KOPT-K1 (cell line): Measurements from ENCODE around the gene TRIM16.
A peak's percentile ranks its signal among the peaks of the same experiment; 100 is the strongest.
"Not testable (repeated sequence)": the region's sequence is repeated elsewhere in the genome, so short reads cannot be mapped to it uniquely, and the experiment has no call there.

Source experiments
- H3K27ac ChIP-seq: fragments of 200-600 bp; sonication (generic); 2 replicates; pipeline ENCODE4 v1.5.1; 2016; ENCODE audit warnings: antibody characterized with exemption, mild to moderate bottlenecking, low read depth, low read length; ENCODE audit not compliant: poor library complexity, severe bottlenecking
- H3K36me3 ChIP-seq: fragments of 200-600 bp; sonication (generic); 2 replicates; pipeline ENCODE4 v1.5.1; 2017; ENCODE audit warnings: antibody characterized with exemption, mild to moderate bottlenecking, low read length, moderate library complexity; ENCODE audit not compliant: insufficient read depth
- H3K9me3 ChIP-seq: fragments of 200-600 bp; sonication (generic); 2 replicates; pipeline ENCODE4 v1.5.1; 2017; ENCODE audit warnings: antibody characterized with exemption, low read length, mild to moderate bottlenecking; ENCODE audit not compliant: insufficient read depth, poor library complexity, severe bottlenecking

Gene TRIM16

GRCh38 chr17:15669526-15669925, 14.6 kb downstream of the TRIM16 start:
- H3K27ac ChIP-seq, H3K9me3 ChIP-seq, H3K36me3 ChIP-seq: not testable (repeated sequence)

GRCh38 chr17:15663691-15664090, 20.4 kb downstream of the TRIM16 start:
- Histone ChIP-seq H3K27ac (no peak overlapping the region), H3K36me3 (peaks cover 34% of the 10 kb centered on the region), H3K9me3 (no peaks in the 10 kb centered on the region)

DNA sequence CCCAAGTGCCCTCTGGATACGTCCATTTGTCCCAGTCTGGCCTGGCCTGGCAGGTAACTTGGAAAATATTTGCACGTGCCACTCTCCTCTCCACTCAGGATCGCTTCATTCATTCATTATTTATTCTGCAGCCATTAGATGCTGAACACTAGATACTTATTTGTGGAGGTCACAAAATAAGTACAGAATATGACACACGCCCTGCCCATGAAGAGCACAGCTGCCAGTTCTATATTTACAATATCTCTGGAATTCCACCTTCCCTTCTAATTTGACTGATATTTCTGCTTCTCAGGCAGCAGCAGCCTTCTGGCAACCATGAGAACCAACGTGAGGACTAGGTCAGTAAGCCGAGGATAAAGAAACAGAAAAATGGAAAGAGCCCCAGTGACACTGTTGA, 20.9 kb downstream of the TRIM16 start:
- H3K27ac ChIP-seq: no peak overlapping the region
- H3K36me3 ChIP-seq: peaks cover 31% of the 10 kb centered on the region
- no peaks in the 10 kb centered on the region for H3K9me3 ChIP-seq

DNA sequence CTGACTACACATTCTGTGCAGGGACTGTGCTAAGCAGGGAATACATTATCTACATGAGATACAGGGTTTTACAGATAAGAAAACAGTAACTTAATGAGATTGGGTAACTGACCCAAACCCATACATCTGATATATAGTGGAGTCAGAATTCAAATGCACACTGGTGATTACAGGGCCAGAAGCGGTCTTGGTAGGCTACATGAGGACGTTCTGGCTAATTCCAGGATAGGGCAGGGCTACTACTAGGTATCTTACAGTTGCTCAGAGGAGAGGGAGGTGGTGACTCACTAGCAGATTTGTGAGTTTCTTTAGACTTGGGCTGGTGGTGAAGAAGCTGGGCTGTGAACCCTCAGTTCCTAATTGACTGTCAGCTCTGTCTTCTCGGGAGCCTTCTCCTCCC, 21.4 kb downstream of the TRIM16 start:
- Histone ChIP-seq H3K9me3 (no peaks in the 10 kb centered on the region), H3K27ac (no peak overlapping the region), H3K36me3 (peaks cover 31% of the 10 kb centered on the region)

DNA sequence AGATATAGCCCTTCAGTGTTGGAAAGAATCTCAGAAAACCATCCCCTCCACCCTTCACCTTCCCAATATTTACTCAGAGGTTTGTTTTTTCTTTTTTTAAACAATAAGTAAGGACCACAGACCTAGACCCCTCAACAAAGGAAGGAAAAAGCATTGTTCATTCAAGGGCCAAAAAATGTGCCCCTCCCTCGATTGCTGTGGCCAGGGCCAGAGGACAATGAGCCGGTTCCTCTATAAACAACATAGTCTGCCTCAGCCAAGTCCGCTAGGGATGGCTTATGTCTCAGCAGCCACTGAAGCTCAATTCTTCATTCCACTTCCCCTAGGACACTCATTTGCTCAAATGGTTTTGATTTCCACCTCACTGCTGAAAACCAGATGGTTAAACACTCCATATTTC, 24.0 kb downstream of the TRIM16 start:
- Histone ChIP-seq H3K9me3 (no peaks in the 10 kb centered on the region), H3K36me3 (peaks cover 31% of the 10 kb centered on the region), H3K27ac (no peak overlapping the region)

DNA sequence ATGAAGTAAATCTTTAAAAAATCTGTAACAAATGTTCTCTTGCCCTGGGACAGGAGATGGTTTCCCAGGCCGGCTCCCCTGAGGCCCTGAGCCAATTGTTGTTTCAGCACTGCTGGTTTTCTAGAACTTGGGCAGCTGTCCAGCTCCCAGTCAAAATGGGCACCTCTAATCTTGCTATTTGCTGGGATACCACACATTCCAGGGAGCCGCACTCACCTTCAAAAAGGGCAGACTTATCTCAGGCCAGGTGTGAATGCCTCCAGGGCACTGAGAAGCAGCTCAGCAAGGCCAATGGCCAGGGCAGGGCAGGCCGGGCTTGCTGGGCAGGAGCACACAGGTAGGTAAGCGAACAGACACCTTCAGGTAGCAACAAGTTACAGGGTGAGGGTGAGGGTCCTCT, 24.4 kb downstream of the TRIM16 start:
- H3K36me3 ChIP-seq: peaks cover 31% of the 10 kb centered on the region
- no peaks in the 10 kb centered on the region for H3K9me3 ChIP-seq
- no peak overlapping the region for H3K27ac ChIP-seq

- H3K27ac ChIP-seq: no peak overlapping the region
- H3K36me3 ChIP-seq: peaks cover 27% of the 10 kb centered on the region
- no peaks in the 10 kb centered on the region for H3K9me3 ChIP-seq
Measured at GRCh38 chr17:15659236-15659635, 24.9 kb downstream of the TRIM16 start.

GRCh38 chr17:15658296-15658695, 25.8 kb downstream of the TRIM16 start:
- Histone ChIP-seq H3K9me3 (no peaks in the 10 kb centered on the region), H3K36me3 (peaks cover 17% of the 10 kb centered on the region; the same call in 1 of the 2 replicates), H3K27ac (no peak overlapping the region)

DNA sequence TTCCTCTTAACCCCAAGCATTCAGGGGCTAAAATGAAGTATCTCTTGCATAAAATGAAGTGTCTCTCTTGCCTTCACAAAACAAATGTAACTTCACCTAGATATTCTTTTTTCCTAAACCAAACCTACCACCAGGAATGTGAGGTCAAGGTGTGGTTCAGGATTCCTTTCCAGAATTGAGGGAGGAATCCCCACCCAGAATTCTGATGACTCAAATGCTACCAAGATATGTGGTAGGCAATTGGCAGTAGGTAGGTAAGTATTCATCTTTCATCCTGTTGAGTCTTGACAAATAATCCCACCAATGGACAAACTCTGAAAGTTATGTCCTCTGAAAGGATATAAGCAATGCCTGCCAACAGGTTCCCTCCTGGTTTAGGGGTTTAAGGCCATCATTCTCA, 26.2 kb downstream of the TRIM16 start:
- H3K9me3 ChIP-seq: no peaks in the 10 kb centered on the region
- H3K27ac ChIP-seq: no peak overlapping the region
- H3K36me3 ChIP-seq: 0 out of 2 replicates have a peak, but pooled peaks cover 13% of the 10 kb centered on the region

- no peak overlapping the region for H3K27ac ChIP-seq
- 0 out of 2 replicates have a peak, but pooled peaks cover 6% of the 10 kb centered on the region for H3K36me3 ChIP-seq
- H3K9me3 ChIP-seq: no peaks in the 10 kb centered on the region
Measured at GRCh38 chr17:15654886-15655561, 29.1 kb downstream of the TRIM16 start.

DNA sequence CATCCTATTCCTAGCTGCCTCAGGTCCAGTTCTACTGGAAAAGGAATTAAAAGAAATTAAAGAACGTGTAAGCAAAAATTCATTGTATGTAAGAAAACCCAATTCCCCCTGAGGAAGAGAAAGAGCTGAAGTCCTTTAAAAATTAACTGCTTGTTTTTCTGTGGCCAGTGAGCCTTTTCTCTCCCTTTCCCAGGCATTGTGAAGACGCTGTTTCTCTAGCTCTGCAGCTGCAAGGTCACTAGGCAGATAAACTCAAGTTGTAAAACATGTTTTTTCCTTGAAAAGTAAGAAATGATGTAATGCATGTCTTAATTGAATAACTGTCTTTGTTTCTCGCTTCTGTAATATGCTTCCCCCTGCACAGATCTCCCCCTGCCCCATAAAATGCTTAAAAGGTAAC, 29.7 kb downstream of the TRIM16 start:
- H3K9me3 ChIP-seq, H3K36me3 ChIP-seq, H3K27ac ChIP-seq: not testable (repeated sequence)

- no peaks in the 10 kb centered on the region for H3K36me3 ChIP-seq
- H3K27ac ChIP-seq: no peak overlapping the region
- no peaks in the 10 kb centered on the region for H3K9me3 ChIP-seq
Measured at GRCh38 chr17:15652960-15653359, 31.2 kb downstream of the TRIM16 start.

DNA sequence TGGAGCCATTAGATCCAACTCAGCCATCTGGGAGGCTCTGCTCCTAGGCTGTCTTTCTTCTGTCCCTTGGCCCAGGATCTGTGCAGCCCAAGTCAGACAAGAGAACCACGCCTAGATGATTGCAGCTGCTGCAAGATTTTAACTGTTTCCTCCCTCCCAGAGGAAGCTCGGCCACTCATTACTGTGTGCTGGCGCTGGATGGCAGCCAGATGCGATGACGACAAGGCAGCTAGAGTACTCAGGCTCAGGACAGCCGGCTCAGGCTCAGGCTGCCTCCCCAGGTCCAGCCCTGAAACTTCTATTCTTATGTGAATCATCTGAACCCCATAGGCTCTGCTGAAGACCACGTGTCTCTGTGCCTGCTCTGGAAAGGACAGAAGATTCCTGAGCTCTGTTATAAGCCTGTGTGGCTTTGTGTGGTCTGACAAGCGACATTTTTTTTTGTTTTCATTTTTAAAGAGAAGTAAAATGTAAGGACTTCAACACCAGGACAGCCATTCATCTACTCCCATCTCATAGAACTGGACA, 32.5 kb downstream of the TRIM16 start:
- Histone ChIP-seq H3K9me3 (no peaks in the 10 kb centered on the region), H3K36me3 (no peaks in the 10 kb centered on the region), H3K27ac (peak overlapping the region; percentile 48)

- Histone ChIP-seq H3K9me3 (no peaks in the 10 kb centered on the region), H3K36me3 (no peaks in the 10 kb centered on the region), H3K27ac (peak overlapping the region; percentile 48)
Measured at GRCh38 chr17:15650741-15651582, 33.1 kb downstream of the TRIM16 start.

GRCh38 chr17:15649861-15650421, 34.2 kb downstream of the TRIM16 start:
- H3K9me3 ChIP-seq: no peaks in the 10 kb centered on the region
- no peak overlapping the region for H3K27ac ChIP-seq
- no peaks in the 10 kb centered on the region for H3K36me3 ChIP-seq
